HG03108 (cell line): ENCODE measurements around the gene HOXA3.

Source experiments
- ATAC-seq: cut with Tn5 transposase; IDR thresholded peaks from one replicate; pipeline ENCODE4 v1.9.1; 2021; ENCODE audit warnings: moderate library complexity; ENCODE audit not compliant: unreplicated experiment

The HOXA3 gene

GRCh38 chr7:27106181-27106900 is 46.0 kb downstream of the HOXA3 start:
- ATAC-seq, result no peak

GRCh38 chr7:27105301-27106031 is 46.9 kb downstream of the HOXA3 start:
- no peak for ATAC-seq

GRCh38 chr7:27104341-27105058 is 47.9 kb downstream of the HOXA3 start:
- ATAC-seq, result no peak

- ATAC-seq, result no peak
Measured at GRCh38 chr7:27103489-27104226, 48.7 kb downstream of the HOXA3 start.

GRCh38 chr7:27102581-27103442 is 49.6 kb downstream of the HOXA3 start, which contains the start of gene HOXA2:
HOXA2 (minus strand) TSS chr7:27102683; CDS start chr7:27102500, 183 bp downstream.
- ATAC-seq, result no peak

GRCh38 chr7:27101957-27102580 is 50.3 kb downstream of the HOXA3 start:
- no peak for ATAC-seq

GRCh38 chr7:27101171-27101956 is 51.0 kb downstream of the HOXA3 start:
- no peak for ATAC-seq

GRCh38 chr7:27100694-27101170 is 51.7 kb downstream of the HOXA3 start:
- ATAC-seq, result no peak

GRCh38 chr7:27099453-27100370 is 52.7 kb downstream of the HOXA3 start:
- ATAC-seq, result no peak

GRCh38 chr7:27098578-27099451 is 53.6 kb downstream of the HOXA3 start:
- ATAC-seq, result no peak

- no peak for ATAC-seq
Measured at GRCh38 chr7:27097686-27098577, 54.5 kb downstream of the HOXA3 start.

GRCh38 chr7:27096768-27097514 is 55.4 kb downstream of the HOXA3 start:
- no peak for ATAC-seq

- peak; percentile 67 for ATAC-seq
Measured at GRCh38 chr7:27095897-27096767, 56.3 kb downstream of the HOXA3 start, which contains the start of gene HOXA1. HOXA1 (minus strand) TSS chr7:27096000; CDS start chr7:27095912, 88 bp downstream.
